Endometrial microvascular endothelial cells (primary cell): Measurements from ENCODE around the gene SLC1A2. TPM values are rescaled to one million over a fixed set of nuclear protein-coding genes. Genes with fewer than 3 reads are reported as not detected.

Experiments
- total RNA-seq: library from RNA; depleted of rRNA; stranded (reverse); fragments of >200 nt; gene quantifications from one replicate; pipeline ENCODE4 v1.2.3, GENCODE V29; 2015; ENCODE audit errors: inconsistent ontology term

The SLC1A2 gene
- total RNA-seq, 1 donor from 2014 or later: not detected

Other genes starting within 250 kb of the SLC1A2 start
- 0.37 TPM for gene PAMR1, start 106.1 kb upstream of the SLC1A2 start, total RNA-seq
- gene FJX1, start 198.9 kb upstream of the SLC1A2 start, total RNA-seq: 58.8 TPM
- 30.8 TPM for gene TRIM44, start 243.2 kb upstream of the SLC1A2 start, total RNA-seq